Stimulated activated memory B cell treated with anti-CD40 and anti-IgM and Interleukin-4, amounts not matched to agents 10 μg/mL and 1 μg/mL and 100 μg/mL, for 72 hours (primary cell): Measurements from ENCODE around the gene WNT3A.

ENCODE experiments used
- ATAC-seq: fragments of 150-1000 bp; cut with Tn5 transposase; 2 replicates; pipeline ENCODE4 v1.10.0; 2021
- H3K27ac Mint-ChIP-seq: one replicate; pipeline ENCODE4 v1.8.0; 2022; ENCODE audit warnings: mild to moderate bottlenecking, mixed read lengths
- H3K27me3 Mint-ChIP-seq: one replicate; pipeline ENCODE4 v1.8.0; 2022; ENCODE audit warnings: mixed read lengths
- H3K36me3 Mint-ChIP-seq: one replicate; pipeline ENCODE4 v1.8.0; 2022; ENCODE audit warnings: mixed read lengths
- H3K4me1 Mint-ChIP-seq: one replicate; pipeline ENCODE4 v1.8.0; 2022; ENCODE audit warnings: mixed read lengths
- H3K4me3 Mint-ChIP-seq: one replicate; pipeline ENCODE4 v1.8.0; 2022; ENCODE audit warnings: mild to moderate bottlenecking, moderate library complexity, mixed read lengths
- H3K9me3 Mint-ChIP-seq: one replicate; pipeline ENCODE4 v1.8.0; 2022; ENCODE audit warnings: mixed read lengths

WNT3A gene

DNA sequence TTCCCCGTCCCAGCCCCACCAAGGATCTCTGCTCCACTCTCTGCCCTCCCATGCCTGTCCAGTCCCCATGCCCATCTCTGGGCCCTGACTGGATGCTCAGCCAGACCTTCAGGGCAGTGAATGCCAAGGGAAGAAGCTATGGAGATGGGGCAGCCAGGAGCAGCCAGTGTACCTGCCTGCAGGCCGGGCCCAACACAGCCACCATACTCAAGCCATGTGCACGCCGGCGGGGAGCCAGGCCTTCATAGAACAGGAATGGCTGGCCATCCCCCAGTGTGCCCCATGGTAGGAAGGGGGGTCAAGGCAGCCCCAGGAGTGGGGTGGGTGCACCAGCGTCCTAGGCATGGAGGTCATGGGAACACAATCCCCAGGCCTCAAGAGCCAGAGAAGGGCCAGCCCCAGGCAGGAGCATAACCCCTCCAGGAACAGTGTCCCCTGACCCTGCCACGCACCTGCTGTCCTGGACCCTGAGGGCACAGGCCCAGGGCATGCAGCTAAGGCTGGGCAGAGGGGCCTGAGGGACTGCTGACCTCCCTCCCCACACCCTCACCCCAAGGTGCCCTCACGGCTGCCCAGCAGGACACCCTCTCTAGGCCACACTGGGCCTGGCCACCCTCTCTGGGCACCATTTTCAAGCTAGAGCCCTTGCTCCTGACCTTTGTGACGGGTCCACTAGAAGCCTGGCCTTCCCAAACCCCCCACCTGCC, 55.4 kb downstream of the WNT3A start:
- Mint-ChIP-seq H3K4me1 (peaks cover 11% of the 10 kb centered on the region), H3K27ac (no peak overlapping the region), H3K27me3 (peaks cover 83% of the 10 kb centered on the region), H3K4me3 (no peak overlapping the region), H3K9me3 (no peaks in the 10 kb centered on the region), H3K36me3 (no peaks in the 10 kb centered on the region)
- no peak for ATAC-seq

- Mint-ChIP-seq H3K27me3 (peaks cover 83% of the 10 kb centered on the region), H3K27ac (no peak overlapping the region), H3K9me3 (no peaks in the 10 kb centered on the region), H3K36me3 (no peaks in the 10 kb centered on the region), H3K4me1 (peaks cover 11% of the 10 kb centered on the region), H3K4me3 (no peak overlapping the region)
- ATAC-seq, result no peak
Observed at GRCh38 chr1:228062812-228063211, 56.0 kb downstream of the WNT3A start.

DNA sequence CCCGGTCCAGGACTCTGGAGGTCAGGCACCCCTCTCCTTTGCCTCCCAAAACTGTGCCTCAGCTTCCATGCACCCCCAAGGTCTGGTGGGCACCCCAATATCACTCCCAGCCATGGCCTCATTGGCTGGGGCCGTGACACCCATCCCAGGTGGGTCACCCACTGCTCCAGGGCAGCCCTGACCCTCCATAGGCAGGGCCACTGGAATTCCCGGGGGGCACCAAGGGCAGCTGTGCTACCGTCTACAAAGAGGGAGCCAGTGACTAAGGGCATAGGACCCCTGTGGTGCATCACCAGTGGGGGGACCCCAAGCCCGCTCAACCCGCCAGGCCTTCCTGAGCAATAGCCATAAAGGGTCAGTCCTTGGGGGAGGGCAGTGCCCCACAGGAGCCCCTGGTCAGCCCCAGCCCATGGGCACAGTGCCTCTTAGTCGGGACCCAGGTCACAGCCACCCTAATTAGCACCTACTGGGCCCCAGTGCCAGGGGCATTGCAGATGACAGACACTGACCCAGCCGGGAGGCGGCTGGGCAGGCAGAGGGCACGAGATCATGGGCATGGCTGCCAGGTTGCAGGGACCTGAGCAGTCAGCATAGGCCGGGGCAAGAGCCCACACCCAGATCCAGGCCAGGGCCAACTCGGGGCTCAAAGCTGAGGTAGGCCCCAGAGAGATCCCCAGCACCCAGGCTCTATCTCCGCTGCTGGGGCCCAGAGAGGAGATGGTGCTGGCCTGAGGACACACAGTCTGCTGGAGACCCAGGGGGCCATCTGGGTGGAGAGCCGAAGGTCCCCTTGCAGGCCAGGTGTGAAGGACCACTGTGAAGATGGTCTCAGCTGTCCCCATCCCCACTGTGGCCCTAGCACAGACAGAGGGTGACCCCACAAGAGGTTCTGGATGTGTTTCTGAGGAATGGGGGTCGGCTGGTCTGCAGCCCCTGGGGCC, 56.7 kb downstream of the WNT3A start:
- Mint-ChIP-seq H3K27ac (no peak overlapping the region), H3K27me3 (peaks cover 83% of the 10 kb centered on the region), H3K4me1 (peaks cover 11% of the 10 kb centered on the region), H3K36me3 (no peaks in the 10 kb centered on the region), H3K9me3 (no peaks in the 10 kb centered on the region), H3K4me3 (no peak overlapping the region)
- no peak for ATAC-seq

DNA sequence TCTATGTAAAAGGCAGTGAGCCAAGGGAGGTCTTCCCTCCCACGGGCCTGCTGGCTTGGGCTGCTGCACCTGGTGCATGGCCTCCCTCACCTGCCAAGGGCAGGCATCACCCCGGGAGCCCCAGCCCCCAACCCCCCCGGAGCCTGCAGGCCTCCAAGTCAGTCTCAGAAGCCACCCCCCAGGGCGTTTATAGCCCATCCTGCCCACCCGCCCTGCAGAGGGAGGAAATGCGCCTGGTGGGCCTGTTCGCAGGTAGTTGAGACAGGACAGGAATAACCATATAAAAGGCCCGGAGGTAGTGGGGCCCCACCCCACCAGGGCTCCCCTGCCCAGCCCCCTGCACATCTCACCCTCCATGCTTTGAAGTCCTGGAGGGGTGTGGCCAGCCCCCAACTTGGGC, 57.5 kb downstream of the WNT3A start:
- no peak for ATAC-seq
- Mint-ChIP-seq H3K36me3 (no peaks in the 10 kb centered on the region), H3K27ac (no peak overlapping the region), H3K9me3 (no peaks in the 10 kb centered on the region), H3K4me3 (no peak overlapping the region), H3K27me3 (peaks cover 82% of the 10 kb centered on the region), H3K4me1 (peaks cover 11% of the 10 kb centered on the region)

GRCh38 chr1:228064741-228065542, 58.1 kb downstream of the WNT3A start:
- Mint-ChIP-seq H3K9me3 (no peaks in the 10 kb centered on the region), H3K4me1 (peaks cover 11% of the 10 kb centered on the region), H3K4me3 (no peak overlapping the region), H3K27me3 (peaks cover 82% of the 10 kb centered on the region), H3K27ac (no peak overlapping the region), H3K36me3 (no peaks in the 10 kb centered on the region)
- no peak for ATAC-seq

DNA sequence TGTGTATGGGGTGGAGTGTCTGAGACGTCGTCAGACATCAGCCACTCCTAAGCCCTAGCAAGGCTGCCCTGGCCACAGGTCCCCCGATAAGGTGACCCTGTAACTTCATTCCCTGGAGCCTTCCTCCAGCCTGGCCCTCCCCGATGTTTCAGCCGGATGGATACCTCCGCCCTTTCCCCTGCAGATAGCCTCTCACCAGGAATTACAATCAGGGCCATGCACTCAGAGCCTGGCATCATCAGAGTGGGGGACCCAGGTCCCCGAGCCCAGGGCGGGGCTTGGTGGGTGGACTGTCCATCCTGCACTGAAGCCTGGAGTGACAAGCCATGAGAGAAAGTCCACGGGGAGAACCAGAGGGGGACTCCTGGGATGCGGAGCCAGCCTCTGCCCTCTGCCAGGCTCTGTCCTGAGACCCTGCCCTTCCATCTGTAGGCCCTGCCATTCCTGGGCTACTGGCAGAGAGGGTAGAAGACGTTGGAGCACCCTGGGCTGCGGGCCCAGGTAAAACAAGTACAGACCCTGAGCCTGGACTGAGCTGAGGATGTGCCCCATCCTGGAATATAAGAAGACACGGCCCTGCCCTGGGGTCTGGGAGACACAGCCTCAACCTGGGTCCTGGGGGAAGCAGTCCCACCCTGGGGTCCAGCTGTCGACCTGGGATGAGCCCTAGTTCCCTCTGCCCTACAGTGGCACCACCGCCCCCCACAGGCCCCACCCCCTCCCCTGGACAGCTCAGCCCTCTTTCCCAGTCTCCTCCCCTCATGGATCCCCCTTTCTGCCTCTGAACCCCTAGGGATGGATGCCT, 58.9 kb downstream of the WNT3A start:
- no peak overlapping the region for H3K27ac Mint-ChIP-seq
- H3K27me3 Mint-ChIP-seq, result peaks cover 75% of the 10 kb centered on the region
- no peak for ATAC-seq
- no peaks in the 10 kb centered on the region for H3K9me3 Mint-ChIP-seq
- no peaks in the 10 kb centered on the region for H3K36me3 Mint-ChIP-seq
- peaks cover 7% of the 10 kb centered on the region for H3K4me1 Mint-ChIP-seq
- H3K4me3 Mint-ChIP-seq, result no peak overlapping the region

- Mint-ChIP-seq H3K36me3 (no peaks in the 10 kb centered on the region), H3K4me3 (no peak overlapping the region), H3K27me3 (peaks cover 69% of the 10 kb centered on the region), H3K4me1 (no peaks in the 10 kb centered on the region), H3K27ac (no peak overlapping the region), H3K9me3 (no peaks in the 10 kb centered on the region)
- no peak for ATAC-seq
Observed at GRCh38 chr1:228066416-228066815, 59.6 kb downstream of the WNT3A start.

- Mint-ChIP-seq H3K4me1 (peaks cover 4% of the 10 kb centered on the region), H3K27ac (no peak overlapping the region), H3K4me3 (no peak overlapping the region), H3K36me3 (no peaks in the 10 kb centered on the region), H3K27me3 (peaks cover 62% of the 10 kb centered on the region), H3K9me3 (no peaks in the 10 kb centered on the region)
- no peak for ATAC-seq
Observed at GRCh38 chr1:228066891-228067654, 60.3 kb downstream of the WNT3A start.

DNA sequence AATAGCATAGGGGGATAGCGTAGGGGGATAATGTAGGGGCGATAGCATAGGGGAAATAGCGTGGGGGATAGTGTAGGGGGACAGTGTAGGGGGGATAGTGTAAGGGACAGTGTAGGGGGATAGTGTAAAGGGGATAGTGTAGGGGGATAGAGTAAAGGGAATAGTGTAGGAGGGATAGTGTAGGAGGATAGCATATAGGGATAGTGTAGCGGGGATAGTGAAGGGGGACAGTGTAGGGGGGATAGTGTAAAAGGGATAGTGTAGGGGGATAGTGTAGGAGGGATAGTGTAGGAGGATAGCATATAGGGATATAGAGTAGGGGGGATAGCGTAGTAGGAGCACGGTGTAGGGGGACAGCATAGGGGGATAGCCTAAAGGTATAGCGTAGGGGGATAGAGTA, 61.6 kb downstream of the WNT3A start:
- Mint-ChIP-seq H3K9me3 (no peaks in the 10 kb centered on the region), H3K4me3 (no peak overlapping the region), H3K27ac (no peak overlapping the region), H3K36me3 (no peaks in the 10 kb centered on the region), H3K4me1 (peaks cover 14% of the 10 kb centered on the region), H3K27me3 (peaks cover 49% of the 10 kb centered on the region)
- ATAC-seq, result no peak

GRCh38 chr1:228070173-228070572, 63.4 kb downstream of the WNT3A start:
- no peak for ATAC-seq
- H3K4me1 Mint-ChIP-seq, result peaks cover 21% of the 10 kb centered on the region
- H3K27me3 Mint-ChIP-seq, result peaks cover 36% of the 10 kb centered on the region
- H3K36me3 Mint-ChIP-seq, result no peaks in the 10 kb centered on the region
- no peak overlapping the region for H3K4me3 Mint-ChIP-seq
- H3K9me3 Mint-ChIP-seq, result no peaks in the 10 kb centered on the region
- no peak overlapping the region for H3K27ac Mint-ChIP-seq

GRCh38 chr1:228070851-228071250, 64.1 kb downstream of the WNT3A start:
- no peak overlapping the region for H3K27ac Mint-ChIP-seq
- H3K36me3 Mint-ChIP-seq, result no peaks in the 10 kb centered on the region
- H3K9me3 Mint-ChIP-seq, result no peaks in the 10 kb centered on the region
- no peak for ATAC-seq
- no peak overlapping the region for H3K4me3 Mint-ChIP-seq
- H3K27me3 Mint-ChIP-seq, result peaks cover 29% of the 10 kb centered on the region
- peaks cover 21% of the 10 kb centered on the region for H3K4me1 Mint-ChIP-seq

DNA sequence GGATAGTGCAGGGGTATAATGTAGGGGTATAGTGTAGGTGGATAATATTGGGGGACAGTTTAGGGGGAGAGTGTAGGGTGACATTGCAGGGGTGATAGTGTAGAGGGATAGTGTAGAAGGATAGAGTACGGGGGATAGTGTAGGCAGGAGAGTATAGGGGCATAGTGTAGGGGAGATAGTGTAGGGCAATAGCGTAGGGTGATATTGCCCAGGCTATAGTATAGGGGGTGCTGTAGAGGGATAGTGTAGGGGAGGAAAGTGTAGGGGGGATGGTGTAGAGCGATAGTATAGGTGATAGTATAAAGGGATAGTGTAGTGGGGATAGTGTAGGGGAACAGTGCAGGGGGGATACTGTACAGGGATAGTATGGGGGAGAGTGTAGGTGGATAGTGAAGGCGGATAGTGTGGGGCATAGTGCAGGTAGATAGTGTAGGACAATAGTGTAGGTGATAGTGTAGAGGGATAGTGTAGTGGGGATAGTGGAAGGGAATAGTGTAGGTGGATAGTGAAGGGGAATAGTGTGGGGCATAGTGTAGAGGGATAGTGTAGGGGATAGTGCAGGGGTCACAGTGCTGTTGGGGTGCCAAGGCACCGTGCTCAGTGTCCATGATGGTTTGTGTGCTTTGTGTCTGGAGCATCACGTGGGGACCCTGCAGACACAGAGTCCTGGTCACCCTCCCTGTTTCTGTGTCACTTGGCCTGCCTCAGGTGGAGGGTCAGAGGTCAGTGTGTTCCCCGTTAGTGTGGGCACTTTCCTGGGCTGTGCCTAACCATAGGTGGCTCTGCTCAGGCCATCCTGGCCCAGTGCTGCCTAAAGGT, 65.2 kb downstream of the WNT3A start:
- Mint-ChIP-seq H3K27ac (no peak overlapping the region), H3K9me3 (no peaks in the 10 kb centered on the region), H3K36me3 (no peaks in the 10 kb centered on the region), H3K4me1 (peaks cover 22% of the 10 kb centered on the region), H3K4me3 (no peak overlapping the region), H3K27me3 (peaks cover 17% of the 10 kb centered on the region)
- peak; percentile 10 for ATAC-seq

GRCh38 chr1:228072658-228073043, 65.9 kb downstream of the WNT3A start:
- peaks cover 11% of the 10 kb centered on the region for H3K27me3 Mint-ChIP-seq
- H3K4me1 Mint-ChIP-seq, result peaks cover 28% of the 10 kb centered on the region
- H3K36me3 Mint-ChIP-seq, result no peaks in the 10 kb centered on the region
- H3K4me3 Mint-ChIP-seq, result no peak overlapping the region
- H3K9me3 Mint-ChIP-seq, result no peaks in the 10 kb centered on the region
- peak; percentile 14 for ATAC-seq
- no peak overlapping the region for H3K27ac Mint-ChIP-seq
